IPS DF 19.7 (cell line): Measurements from ENCODE around the gene GAL3ST1.
A peak's percentile ranks its signal among the peaks of the same experiment; 100 is the strongest.
"Not testable (repeated sequence)": the region's sequence is repeated elsewhere in the genome, so short reads cannot be mapped to it uniquely, and the experiment has no call there.

Experiments used
- DNase-seq: peaks from one replicate; pipeline ENCODE4 v3.0.0-alpha.2; 2013; ENCODE audit warnings: low read depth, low spot score

The GAL3ST1 gene

DNA sequence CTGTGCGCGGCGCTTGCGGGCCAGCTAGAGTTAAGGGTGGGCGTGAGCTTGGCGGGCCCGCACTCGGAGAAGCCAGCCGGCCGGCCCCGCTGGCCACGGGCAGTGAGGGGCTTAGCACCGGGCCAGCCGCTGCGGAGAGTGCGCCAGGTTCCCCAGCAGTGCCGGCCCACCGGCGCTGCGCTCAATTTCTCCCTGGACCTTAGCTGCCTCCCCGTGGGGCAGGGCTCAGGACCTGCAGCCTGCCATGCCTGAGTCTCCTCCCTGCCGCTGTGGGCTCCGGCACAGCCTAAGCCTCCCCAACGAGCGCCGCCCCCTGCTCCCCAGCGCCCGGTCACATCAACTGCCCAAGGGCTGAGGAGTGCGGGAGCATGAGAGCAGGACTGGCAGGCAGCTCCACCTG is 22.4 kb upstream of the GAL3ST1 start:
- no peak for DNase-seq

GRCh38 chr22:30596199-30596598 is 21.7 kb upstream of the GAL3ST1 start:
- no peak for DNase-seq

DNA sequence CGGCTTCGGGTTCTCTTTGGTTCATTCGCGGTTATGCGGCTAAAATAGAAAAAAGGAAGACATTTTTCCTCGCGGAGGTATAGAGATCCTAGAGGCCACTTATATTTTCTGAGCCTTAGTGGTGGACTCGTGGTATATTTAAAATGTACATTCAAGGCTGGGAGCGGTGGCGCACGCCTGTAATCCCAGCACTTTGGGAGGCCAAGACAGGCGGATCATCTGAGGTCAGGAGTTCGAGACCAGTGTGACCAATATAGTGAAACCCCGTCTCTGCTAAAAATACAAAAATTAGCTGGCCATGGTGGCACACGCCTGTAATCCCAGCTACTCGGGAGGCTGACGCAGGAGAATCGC is 17.9 kb upstream of the GAL3ST1 start:
- DNase-seq: not testable (repeated sequence)

DNA sequence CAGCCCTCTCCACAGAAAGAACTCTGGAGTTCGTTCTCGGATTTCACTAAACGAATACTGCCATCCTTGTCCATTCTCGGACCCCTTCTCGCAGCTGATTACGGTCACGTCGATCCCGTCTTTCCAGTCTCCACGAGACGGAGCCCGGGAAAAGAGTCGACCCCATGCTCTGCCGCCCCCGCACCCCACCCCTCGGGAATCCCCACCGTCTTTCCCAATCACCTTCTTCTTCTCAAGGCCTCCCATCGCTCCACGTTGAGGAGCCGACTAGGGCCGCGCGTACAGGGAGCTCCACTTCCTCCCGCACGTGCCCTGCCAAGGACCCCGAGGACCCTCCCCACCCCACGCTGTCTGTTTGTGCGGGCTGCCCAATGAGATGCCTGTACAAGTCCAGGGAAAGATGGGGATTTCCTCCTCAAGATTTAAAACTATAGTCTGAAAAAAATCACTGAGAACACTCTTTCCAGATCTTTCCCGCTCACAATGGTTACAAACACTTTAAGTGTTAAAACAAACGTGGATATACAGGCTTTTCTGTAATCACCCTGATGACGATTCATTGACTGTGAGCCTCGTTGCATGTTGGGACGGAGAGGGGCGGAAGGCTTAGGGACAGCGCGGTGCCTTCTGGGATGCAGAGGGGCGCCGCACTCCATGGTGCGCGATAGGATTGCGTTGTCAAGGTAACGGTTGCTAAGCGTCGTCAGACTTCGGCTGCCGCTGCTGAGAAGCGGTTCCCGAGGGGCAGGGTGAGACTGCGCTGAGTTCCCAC is 17.3 kb upstream of the GAL3ST1 start, which contains the start of gene PES1:
PES1 (minus strand) TSS at position 323 of the 772 bp plus-strand sequence; CDS start at position 246, 77 bp downstream.
- DNase-seq: peak; percentile 96

DNA sequence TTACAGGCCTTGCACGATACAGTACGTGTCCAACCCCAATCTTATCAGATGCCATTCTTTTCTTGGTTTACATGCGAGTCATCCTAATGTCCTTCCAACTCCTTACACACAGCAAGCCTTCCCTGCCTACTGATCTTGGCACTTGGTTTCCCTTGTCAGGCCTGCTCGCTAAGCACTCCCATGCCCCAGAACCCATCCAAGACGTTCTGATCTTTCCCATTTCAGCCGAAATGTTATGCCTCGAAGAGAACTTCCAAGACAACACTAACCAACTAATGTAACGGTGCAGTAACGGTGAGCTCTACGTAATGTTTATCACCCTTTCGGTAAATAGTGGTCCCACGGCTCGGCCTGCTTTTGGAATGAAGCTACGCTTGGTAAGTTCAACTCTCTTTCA is 16.7 kb upstream of the GAL3ST1 start:
- no peak for DNase-seq

- DNase-seq: no peak
Observed at GRCh38 chr22:30586414-30586813, 11.9 kb upstream of the GAL3ST1 start.

DNA sequence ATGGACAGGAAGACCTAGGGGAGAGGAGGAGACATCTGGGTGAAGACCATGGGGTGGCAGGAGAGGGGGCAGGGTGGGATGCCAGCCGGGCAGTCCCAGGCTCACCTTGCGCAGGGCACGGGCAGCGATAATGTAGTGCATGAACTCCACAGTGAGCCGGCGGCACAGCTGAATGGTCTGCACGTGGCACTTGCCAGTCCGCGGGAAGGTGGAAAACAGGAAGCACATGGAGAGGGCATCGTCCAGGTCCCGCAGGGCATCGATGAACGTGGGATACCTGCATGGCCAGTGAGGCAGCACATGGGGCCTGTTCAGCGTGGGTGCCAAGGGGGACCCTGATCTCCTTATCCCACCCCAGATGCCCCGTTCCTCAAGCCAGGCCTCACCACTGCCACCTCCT is 10.0 kb upstream of the GAL3ST1 start:
- DNase-seq: no peak

DNA sequence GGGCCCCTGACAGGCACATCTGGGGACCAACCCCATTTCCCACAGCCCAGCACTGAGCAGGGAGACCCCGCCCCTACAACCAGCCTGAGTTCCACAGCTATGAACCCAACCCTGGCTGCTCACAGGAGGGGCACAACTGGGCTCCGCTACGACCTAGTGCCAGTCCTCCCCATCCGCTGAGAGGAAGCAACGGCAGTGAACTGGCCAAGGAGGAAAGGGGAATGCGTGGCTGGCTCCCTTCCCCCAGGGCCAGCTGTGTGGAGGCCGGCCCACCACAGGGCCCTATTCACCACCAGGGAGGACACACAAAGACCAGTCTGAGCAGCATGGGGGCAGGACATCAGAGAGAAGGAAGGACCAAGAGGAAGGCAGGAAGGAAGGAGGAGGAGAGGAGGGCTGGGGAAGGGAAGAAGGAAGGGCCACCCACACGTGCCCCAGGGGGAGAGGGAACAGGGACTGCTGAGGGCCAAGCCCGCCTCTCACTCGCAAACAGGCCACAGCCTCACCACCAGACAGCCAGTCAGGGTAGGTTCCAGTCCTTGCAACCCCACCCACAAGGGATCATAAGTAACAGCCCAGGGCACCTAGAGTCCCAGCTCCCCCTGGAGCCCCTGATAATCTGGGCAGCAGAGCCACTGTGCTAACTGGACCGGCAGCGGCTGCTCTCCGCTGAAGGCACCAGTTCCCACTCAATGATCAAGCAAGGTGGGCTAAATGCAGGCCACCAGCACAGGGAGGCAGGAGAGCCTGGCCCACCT is 8.5 kb upstream of the GAL3ST1 start:
- DNase-seq: no peak

DNA sequence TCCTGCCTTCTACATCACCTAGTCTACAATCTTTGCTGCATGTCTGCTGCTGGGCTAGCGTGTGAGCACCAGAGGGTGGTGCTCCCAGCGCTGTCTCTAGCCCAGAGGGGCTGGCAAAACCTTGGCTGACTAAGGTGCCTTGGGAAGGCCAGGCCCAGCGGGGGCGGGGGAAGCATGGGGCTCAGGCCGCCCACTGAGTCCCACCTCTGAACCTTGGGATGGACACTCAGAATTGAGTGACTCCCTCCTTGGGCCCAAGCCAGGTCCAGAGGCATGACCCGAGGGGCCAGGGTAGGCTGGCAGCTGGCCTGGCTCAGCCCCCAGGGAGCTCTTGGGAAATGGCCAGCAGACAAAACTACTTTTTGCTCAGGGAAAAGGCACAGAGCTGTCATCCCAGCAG is 7.6 kb upstream of the GAL3ST1 start:
- no peak for DNase-seq

- DNase-seq: no peak
Observed at GRCh38 chr22:30580896-30581295, 6.4 kb upstream of the GAL3ST1 start.

DNA sequence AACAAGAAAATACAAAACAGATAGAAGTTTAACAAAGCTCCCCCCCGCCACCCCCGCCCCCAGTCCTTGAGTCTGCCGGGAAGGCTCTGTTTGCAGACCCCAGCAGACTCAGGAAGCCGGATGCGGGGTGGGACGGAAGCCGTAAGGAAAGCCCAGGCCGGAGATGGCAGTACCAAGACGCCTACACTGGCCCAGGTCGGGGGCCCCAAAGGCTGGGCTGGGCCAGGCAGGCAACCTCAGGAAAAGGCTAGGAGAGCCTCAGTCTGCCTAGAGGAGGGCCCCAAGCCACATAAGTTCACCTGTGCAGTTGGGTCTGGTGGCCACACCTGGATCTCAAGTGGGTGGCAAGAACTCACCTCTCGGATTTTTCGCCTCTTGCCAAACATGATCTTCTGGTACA is 4.0 kb upstream of the GAL3ST1 start:
- no peak for DNase-seq

DNA sequence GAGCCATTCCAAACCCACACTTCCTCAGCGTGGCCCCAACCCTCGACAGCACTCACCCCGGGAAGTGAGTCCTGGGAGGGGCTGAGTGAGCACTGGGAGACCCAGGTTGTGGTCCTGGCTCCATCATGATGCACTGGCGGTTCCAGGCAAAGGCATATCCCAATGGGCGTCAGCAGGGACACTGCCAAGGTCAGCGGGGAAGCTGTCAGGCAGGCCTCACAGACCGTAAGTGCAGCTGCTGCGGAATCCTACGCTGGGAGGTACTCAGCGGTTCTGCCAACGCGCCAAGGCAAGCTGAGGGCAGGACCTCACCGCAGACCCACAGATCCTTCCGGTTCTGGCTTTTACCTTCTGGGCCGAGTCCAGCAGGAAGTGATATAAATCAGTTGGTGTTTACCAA is 1.4 kb upstream of the GAL3ST1 start:
- no peak for DNase-seq

GRCh38 chr22:30574997-30575671 is 669 bp upstream of the GAL3ST1 start:
- no peak for DNase-seq

DNA sequence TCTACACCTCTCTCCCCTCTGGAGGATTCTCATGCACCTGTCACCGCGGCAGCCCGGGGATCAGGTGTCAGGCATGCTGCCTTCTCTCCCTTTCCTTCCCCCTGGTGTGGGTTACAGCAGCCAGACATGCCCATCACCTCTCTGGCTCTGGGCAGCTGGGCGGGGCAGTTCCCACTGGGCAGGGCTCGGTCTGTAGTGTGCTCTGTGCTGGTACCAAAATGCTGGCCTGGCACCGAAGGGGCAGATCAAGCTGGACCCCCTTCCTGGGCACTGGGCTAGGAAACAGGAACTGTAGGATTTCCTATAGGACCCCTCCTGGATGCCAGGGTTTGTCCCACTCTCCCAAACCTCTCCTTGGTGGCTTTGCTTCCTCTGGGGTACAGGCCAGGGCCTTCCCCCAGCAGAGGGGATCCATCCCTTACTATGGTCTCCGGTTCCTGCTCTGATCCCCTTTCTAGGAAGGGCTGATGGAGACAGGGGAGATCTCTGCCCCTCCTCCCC is 821 bp downstream of the GAL3ST1 start:
- DNase-seq: no peak

DNA sequence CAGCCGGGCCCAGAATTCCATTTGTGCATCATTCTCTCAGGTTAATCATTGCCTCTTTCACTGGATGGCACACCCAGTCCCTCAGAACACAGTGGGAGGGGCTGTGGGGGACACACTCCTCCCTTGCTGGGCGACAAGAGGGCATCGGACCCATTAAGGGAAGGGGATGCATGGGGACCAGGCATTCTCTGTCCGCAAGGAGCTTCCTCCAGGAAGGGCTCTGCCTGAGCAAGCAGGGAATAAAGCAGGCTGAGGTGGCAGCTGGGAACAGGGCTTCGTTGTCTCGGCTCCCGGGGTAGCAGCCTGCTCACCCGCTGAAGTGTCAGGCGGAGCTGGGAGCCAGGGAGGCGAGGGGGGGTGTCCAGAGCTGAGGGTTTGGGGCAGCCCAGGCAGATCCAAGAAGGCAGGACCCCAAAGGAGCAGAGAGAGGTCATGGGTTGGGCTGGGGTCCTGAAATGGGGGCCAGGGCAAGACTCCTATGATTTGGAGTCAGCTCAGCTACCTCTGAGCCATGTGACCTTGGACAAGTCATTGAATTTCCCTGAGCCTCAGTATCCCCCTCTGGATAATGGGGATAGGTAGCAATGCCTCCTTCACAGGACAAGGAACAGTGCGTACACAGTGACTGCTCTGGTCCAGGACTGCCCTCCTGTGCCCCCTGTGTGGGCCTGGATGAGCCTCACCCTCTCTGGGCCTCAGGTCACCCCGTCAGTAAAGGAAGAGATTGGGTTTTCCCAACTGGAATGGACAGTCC is 1.4 kb downstream of the GAL3ST1 start:
- no peak for DNase-seq

GRCh38 chr22:30572210-30572609 is 2.3 kb downstream of the GAL3ST1 start:
- no peak for DNase-seq

DNA sequence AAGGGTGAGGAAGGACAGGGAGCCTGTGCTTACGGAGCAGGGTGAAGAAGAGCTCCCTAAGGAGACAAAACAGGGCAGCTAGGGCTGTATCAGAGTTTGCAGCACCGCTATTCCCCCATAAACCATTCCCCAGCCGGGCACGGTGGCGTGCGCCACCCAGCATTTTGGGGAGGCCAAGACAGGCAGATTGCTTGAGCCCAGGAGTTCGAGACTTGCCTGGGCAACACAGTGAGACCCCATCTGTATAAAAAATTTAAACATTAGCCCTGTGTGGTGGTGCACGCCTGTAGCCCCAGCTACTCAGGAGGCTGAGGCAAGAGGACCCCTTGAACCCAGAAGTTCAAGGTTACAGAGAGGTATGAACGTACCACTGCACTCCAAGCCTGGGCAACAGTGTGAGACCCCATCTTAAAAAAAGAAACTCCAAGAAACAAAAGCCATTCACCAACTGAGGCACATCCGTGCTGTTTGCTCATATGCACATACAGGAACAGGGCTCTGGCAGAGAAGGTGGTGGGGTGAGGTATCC is 4.7 kb downstream of the GAL3ST1 start:
- DNase-seq: no peak

- DNase-seq: peak; percentile 61
Observed at GRCh38 chr22:30568137-30568805, 6.2 kb downstream of the GAL3ST1 start.

- DNase-seq: not testable (repeated sequence)
Observed at GRCh38 chr22:30567277-30567676, 7.2 kb downstream of the GAL3ST1 start.

DNA sequence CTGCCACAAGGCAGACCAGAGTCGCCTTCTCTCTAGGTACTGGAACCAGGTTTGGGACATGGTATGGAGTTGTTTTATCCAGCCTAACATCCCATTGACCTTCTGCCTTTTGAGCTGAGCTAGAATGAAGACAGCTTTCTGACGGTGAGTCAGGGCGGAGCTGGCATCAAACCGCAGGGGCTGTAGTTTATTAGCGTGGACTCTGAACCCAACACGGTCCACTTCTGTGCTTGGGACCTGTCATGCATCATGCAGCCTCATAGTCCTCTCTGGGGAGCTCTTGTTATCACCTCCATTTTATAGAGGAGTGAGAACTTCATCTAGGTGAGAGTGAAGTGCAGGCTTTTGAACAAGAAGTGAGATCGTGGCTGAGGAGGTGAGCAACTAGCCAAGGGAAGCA is 8.3 kb downstream of the GAL3ST1 start:
- DNase-seq: no peak

DNA sequence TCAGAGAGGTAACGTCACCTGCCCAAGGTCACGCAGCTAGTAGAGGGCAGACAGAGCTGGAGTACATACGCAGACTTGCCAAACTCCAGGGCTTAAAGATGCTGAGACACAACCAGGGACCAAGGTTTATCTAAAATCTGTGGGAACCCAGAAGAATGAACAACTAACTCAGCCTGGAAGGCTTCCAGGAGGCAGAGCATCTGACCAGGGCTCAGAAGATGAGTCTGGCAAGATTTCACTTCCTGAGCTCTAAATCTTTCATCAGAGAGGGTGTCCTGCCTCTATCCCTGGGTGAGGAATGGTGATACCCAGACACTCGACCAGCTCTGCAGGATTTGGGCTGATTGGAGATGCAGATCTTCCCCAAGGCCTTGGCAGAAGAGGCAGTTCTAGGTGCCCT is 9.1 kb downstream of the GAL3ST1 start:
- DNase-seq: no peak
